SW 1271 (cell line): Measurements from ENCODE around the gene UBR3.
"Not testable (repeated sequence)": the region's sequence is repeated elsewhere in the genome, so short reads cannot be mapped to it uniquely, and the experiment has no call there.

ENCODE experiments used
- DNase-seq, 2 experiments: peaks; one replicate each; lab custom pipeline; 2025; lab: John Stamatoyannopoulos, UW

The UBR3 gene

DNA sequence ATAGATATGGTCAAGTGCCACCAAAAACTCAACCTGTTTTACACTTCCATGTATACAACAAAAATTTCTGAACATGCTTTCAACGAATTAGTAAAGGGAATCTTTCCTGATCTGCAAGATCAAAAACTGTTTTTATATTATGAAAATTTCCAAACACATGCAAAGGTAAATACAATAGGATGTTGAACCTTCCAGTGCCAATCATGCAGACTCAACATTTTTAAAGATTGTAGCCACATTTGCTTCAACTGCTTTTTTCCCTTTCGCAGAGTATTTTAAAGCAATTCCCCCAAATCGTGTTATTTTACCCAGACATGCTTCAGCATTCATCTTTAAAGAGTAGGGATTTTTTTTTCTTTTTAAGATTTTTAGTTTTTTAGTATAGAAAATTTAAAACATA is 40.3 kb downstream of the UBR3 start:
- no peak for DNase-seq

DNA sequence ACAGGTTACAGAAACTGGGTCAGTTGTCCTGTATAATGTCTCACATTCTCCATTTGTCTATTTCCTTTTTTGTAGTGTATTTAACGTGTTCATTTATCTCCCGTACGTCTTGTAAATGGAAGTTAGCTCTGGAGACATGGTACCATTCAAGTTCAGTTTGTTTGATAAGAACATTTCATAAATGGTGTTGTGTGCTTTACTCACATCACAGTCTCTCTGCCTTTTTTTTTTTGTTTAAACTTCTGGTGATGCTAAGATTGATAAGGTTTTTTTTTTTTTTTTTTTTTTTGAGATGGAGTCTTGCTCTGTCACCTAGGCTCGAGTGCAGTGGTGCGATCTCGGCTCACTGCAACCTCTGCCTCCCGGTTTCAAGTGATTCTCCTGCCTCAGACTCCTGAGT is 41.7 kb downstream of the UBR3 start:
- no peak for DNase-seq

DNA sequence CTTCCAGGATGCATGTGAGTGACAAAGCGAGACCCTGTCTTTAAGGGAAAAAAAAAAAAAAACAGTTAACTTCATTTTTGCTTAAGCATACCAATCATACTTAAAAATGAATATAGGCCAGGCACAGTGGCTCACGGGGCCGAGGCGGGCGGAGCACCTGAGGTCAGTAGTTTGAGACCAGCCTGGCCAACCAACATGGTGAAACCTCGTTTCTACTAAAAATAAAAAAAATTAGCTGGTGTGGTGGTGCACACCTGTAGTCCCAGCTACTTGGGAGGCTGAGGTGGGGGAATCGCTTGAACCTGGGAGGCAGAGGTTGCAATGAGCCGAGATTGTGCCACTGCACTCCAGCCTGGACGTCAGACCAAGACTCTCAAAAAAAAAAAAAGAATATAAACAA is 44.1 kb downstream of the UBR3 start:
- DNase-seq, result not testable (repeated sequence)

- no peak for DNase-seq
Measured at GRCh38 chr2:169871994-169872393, 44.7 kb downstream of the UBR3 start.

DNA sequence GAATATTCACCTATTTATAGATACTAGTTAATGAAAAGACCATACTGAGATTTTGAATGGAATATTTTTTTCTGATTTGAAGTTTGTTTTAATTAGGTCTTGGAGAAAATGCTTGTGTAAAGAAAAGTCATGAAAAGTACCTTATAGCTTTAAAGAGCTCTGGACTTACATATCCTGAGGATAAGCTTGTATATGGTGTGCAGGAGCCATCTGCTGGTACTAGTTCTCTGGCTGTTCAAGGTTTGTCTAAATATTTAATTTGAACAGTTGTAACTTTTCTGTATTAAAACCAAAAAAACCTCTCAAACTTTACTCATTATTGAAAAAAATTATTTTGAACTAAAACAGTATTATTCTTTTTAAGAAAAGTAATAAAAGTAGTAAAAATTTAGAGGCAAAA is 50.1 kb downstream of the UBR3 start:
- peak in 1 of 2 experiments; percentile 11 for DNase-seq

GRCh38 chr2:169887120-169887519 is 59.9 kb downstream of the UBR3 start:
- no peak for DNase-seq

DNA sequence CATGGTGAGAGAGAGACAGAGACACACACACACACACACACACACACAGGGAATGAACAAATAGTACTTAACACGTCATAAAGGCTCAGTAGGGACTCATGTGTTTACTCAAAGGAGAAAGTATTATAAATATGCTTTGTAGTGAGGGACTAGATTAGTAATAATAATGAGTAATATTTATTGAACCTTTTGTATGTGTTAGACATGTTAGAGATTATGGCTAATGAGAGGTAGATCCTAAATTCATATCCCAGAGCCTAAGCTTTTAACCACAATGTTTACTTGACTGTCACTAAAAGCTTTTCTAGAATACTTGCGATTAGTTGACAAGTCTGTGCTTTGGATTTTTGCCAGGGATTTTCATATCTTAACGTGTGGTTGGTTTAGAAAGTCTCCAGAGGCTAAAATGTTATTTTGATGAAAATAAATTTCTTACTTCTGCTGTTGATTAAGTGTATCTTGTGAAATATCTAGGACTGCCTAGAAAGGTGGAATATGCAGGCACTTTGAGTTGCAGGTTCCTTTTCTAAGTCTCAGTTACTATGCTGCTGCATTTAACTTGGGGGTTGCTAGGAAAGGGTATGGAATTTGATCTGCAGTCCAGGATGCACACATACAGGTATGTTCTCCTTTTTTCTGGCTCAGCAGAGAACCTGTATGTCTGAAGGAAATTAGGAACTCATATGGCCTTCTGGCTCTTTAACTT is 64.5 kb downstream of the UBR3 start:
- no peak for DNase-seq

DNA sequence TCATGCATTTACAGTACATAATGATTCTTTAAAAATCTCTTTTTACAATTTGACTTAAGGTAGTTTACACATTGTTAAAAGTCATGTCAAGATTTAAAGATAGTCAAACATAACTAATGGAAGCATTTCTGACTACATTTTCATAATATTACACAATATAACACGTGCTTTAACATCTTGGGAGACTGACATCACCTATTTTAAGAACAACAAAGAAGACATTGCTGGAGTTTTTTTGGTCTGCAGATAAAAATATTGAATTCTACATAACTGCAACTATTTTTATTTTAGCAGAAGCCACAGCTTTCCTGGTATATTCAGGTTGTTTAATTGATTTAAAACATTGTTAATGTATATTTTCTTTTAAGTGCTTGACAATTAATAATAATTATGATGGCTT is 65.7 kb downstream of the UBR3 start:
- DNase-seq, result no peak

GRCh38 chr2:169895294-169895985 is 68.2 kb downstream of the UBR3 start:
- no peak for DNase-seq

- no peak for DNase-seq
Measured at GRCh38 chr2:169897834-169898233, 70.6 kb downstream of the UBR3 start.

GRCh38 chr2:169900103-169900502 is 72.8 kb downstream of the UBR3 start:
- DNase-seq, result not testable (repeated sequence)

DNA sequence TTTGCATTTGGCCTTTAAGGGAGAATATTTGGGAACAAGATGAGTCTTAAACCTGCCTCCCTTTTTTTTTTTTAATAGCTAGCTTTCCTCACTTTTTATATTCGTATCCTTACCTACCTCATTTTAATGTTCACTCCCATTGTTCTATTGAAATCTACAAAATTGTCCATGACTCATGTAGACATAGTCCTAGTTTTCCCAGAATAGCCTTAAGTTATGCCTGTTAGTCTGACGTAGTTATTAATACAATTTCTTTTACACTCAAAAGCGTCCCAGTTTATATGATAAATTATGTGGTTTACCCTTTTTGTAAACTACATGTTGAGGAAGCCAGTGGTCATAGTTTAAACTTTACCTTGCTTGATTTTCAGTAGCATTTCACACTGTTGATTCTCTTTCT is 73.4 kb downstream of the UBR3 start:
- DNase-seq, result no peak

GRCh38 chr2:169906731-169907130 is 79.5 kb downstream of the UBR3 start:
- DNase-seq, result no peak

- DNase-seq, result no peak
Measured at GRCh38 chr2:169909376-169909775, 82.1 kb downstream of the UBR3 start.

- DNase-seq, result no peak
Measured at GRCh38 chr2:169910109-169910799, 83.0 kb downstream of the UBR3 start.

- no peak for DNase-seq
Measured at GRCh38 chr2:169911119-169911518, 83.9 kb downstream of the UBR3 start.

- DNase-seq, result no peak
Measured at GRCh38 chr2:169916623-169917022, 89.4 kb downstream of the UBR3 start.

- no peak for DNase-seq
Measured at GRCh38 chr2:169923977-169924376, 96.7 kb downstream of the UBR3 start.

- DNase-seq, result no peak
Measured at GRCh38 chr2:169925968-169926367, 98.7 kb downstream of the UBR3 start.

GRCh38 chr2:169928463-169928864 is 101.2 kb downstream of the UBR3 start:
- DNase-seq, result peak in 1 of 2 experiments; percentile 55

- DNase-seq, result peak; percentile 32 to 68
Measured at GRCh38 chr2:169933124-169933711, 106.0 kb downstream of the UBR3 start.

GRCh38 chr2:169936652-169937051 is 109.4 kb downstream of the UBR3 start:
- not testable (repeated sequence) for DNase-seq

DNA sequence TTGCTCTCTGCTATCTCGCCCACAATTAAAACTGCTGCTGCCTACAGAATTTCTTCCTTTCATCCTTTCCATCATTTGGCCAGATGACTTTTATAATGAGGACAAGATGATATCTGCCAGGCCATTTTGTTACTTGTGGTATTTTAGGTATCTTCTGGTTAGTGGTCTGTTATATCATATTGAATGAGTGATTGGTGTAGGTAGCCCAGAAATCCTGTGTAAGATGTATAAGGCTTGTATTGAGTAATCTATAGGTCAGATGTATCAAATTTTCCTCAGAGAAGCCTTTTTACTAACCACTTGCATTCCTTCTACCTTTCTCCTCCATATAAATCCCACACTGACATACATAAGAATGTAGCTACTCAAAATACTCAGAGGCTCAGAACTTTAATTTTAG is 118.3 kb downstream of the UBR3 start:
- DNase-seq, result no peak
